Right lobe of liver (tissue), 6 donors: ENCODE data around the gene MYH7B. TPM values are rescaled to one million over a fixed set of nuclear protein-coding genes. Genes with fewer than 3 reads are reported as not detected.

Experiments
- ATAC-seq, 4 donors: fragments of 200-7000 bp; cut with Tn5 transposase; one replicate each; pipeline ENCODE4 v1.9.1; 2020; ENCODE audit warnings: mild to moderate bottlenecking in 4 of 4, moderate library complexity in 4 of 4
- DNase-seq, 3 donors: peaks; one replicate each; pipeline ENCODE4 v3.0.0-alpha.2; 2020
- H3K27ac ChIP-seq, 3 donors: fragments of 200-600 bp; one replicate each; pipeline ENCODE4 v1.8.0; 2022
- H3K27me3 ChIP-seq, 2 donors: fragments of 200-600 bp; one replicate each; pipeline ENCODE4 v1.8.0; 2022
- H3K36me3 ChIP-seq, 4 donors: fragments of 200-600 bp; sonication (generic) in 1 of 4; one replicate each; pipeline versions ENCODE4 v1.5.1 to v1.8.0; 2017 to 2022; ENCODE audit warnings: control low read depth in 1 of 4
- H3K4me1 ChIP-seq, 4 donors: fragments of 200-600 bp; sonication (generic) in 1 of 4; one replicate each; pipeline versions ENCODE4 v1.5.1 to v1.8.0; 2017 to 2022; ENCODE audit warnings: control low read depth in 1 of 4
- H3K4me3 ChIP-seq, 3 donors: fragments of 200-600 bp; one replicate each; pipeline ENCODE4 v1.8.0; 2022
- H3K9me3 ChIP-seq, 4 donors: fragments of 200-600 bp; sonication (generic) in 1 of 4; one replicate each; pipeline versions ENCODE4 v1.5.1 to v1.8.0; 2017 to 2022; ENCODE audit warnings: control low read depth in 1 of 4
- CTCF ChIP-seq, 4 donors: fragments of 200-600 bp in 3 of 4; fragments of 450-650 bp in 1 of 4; IDR thresholded peaks; one replicate each; pipeline versions ENCODE4 v1.5.1 to v1.8.0; 2016 to 2022; ENCODE audit warnings: antibody characterized with exemption in 4 of 4, mild to moderate bottlenecking in 2 of 4
- POLR2A ChIP-seq: fragments of 450-650 bp; IDR thresholded peaks from one replicate; pipeline ENCODE4 v1.6.1; 2017; ENCODE audit warnings: antibody characterized with exemption, mild to moderate bottlenecking
- WGBS: methylation state at CpG from one replicate; pipeline ENCODE4 v1.1.6; 2018; ENCODE audit warnings: low coverage, low lambda C conversion rate; ENCODE audit not compliant: insufficient coverage; ENCODE audit errors: missing lambda C conversion rate; 5-methylcytosine and 5-hydroxymethylcytosine counted together
- intact Hi-C, 2 donors: fragments of 100-400 bp; cut with DNase I; formaldehyde crosslinking; loops; one replicate each; pipeline versions ENCODE4 v1.11.2 to v1.14.1; 2022
- total RNA-seq, 6 experiments: library from RNA; depleted of rRNA in 2 of 6; stranded (reverse); fragments of >200 nt in 2 of 6; fragmentation: NEBNext Ultra II Directional in 3 of 6; extraction: Animal tissue kit (Norgen Biotek cat#: 25700) in 3 of 6; gene quantifications; one replicate each; pipeline versions ENCODE4 v1.1.0 to v1.2.4, GENCODE V29; 2016 to 2023
- donor health status: DM: no; HTN: yes; CAD: no.
- donor health status: DM: no; HTN: no; CAD: no.
- donor health status: DM: no; HTN: no; CAD: no.
- donor health status: DM: no; HTN: yes; CAD: no.
- donor health status: DM: no; HTN: yes; CAD: no.

Gene MYH7B
- total RNA-seq, 6 experiments from 2014 or later: 0.11 to 1.0 (median 0.39) TPM; not detected in 1

GRCh38 chr20:34998331-34998950 is 42.8 kb downstream of the MYH7B start:
- ATAC-seq: no peak
- intact Hi-C loops: no loop called here

GRCh38 chr20:34999021-34999451 is 43.4 kb downstream of the MYH7B start:
- WGBS: 96% methylated on average over 5 of the region's 25 CpGs
- peaks cover 0 to 60% (median 25%) of the 10 kb centered on the region in 4 donors for H3K36me3 ChIP-seq
- intact Hi-C loops: no loop called here

More at GRCh38 chr20:34998331-34998950, 42.8 kb downstream of the MYH7B start:
- no peak overlapping the region for H3K4me3 ChIP-seq
- no peaks in the 10 kb centered on the region for H3K9me3 ChIP-seq
- no peaks in the 10 kb centered on the region for H3K27me3 ChIP-seq
- WGBS: 90% methylated on average over 2 of the region's 28 CpGs
- peaks cover 0 to 54% (median 21%) of the 10 kb centered on the region in 4 donors for H3K36me3 ChIP-seq
- no peak for DNase-seq
- peaks cover 0 to 31% (median 4%) of the 10 kb centered on the region in 4 donors for H3K4me1 ChIP-seq
- TF ChIP-seq CTCF (IDR thresholded peaks at IDR 0.05) (no peak), POLR2A (no peak)
- no peak overlapping the region for H3K27ac ChIP-seq

DNA sequence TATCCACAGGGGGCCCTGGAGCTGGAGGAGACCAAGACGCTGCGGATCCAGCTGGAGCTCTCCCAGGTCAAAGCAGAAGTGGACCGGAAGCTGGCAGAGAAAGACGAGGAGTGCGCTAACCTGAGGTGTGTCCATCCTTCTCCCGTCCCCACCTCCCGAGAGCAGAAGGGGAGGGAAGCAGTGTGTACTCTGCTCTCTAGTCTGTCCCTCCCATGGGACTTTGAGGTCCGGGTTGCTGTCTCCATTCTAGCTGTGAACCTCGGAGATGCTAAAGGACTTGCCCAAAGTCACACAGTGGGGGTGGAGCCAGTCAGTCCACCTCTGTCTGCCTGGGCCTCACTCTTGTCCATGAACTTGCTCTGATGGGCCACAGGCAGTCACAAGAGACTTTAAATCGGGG is 44.1 kb downstream of the MYH7B start:
- no peak for TF ChIP-seq CTCF (IDR thresholded peaks at IDR 0.05)
- H3K27ac ChIP-seq: no peak overlapping the region
- WGBS: 69% methylated on average over 4 of the region's 10 CpGs
- ATAC-seq (no peak), DNase-seq (no peak)
- no peaks in the 10 kb centered on the region for H3K9me3 ChIP-seq
- peaks cover 0 to 22% (median 4%) of the 10 kb centered on the region in 4 donors for H3K4me1 ChIP-seq
- no peak overlapping the region for H3K4me3 ChIP-seq
- H3K27me3 ChIP-seq: no peaks in the 10 kb centered on the region
- peaks cover 0 to 67% (median 29%) of the 10 kb centered on the region in 4 donors for H3K36me3 ChIP-seq
- intact Hi-C loops: no loop called here

More at GRCh38 chr20:34999021-34999451, 43.4 kb downstream of the MYH7B start:
- Histone ChIP-seq H3K4me1 (peaks cover 0 to 29% (median 4%) of the 10 kb centered on the region in 4 donors), H3K27me3 (no peaks in the 10 kb centered on the region), H3K4me3 (no peak overlapping the region), H3K27ac (no peak overlapping the region), H3K9me3 (no peaks in the 10 kb centered on the region)
- ATAC-seq: no peak
- DNase-seq: no peak
- TF ChIP-seq CTCF (IDR thresholded peaks at IDR 0.05) (no peak), POLR2A (no peak)

- no peak for TF ChIP-seq CTCF (IDR thresholded peaks at IDR 0.05)
- no peak for TF ChIP-seq POLR2A
- H3K36me3 ChIP-seq: peaks cover 0 to 74% (median 32%) of the 10 kb centered on the region in 4 donors
- WGBS: 92% methylated on average over 2 of the region's 28 CpGs
- ATAC-seq (no peak), DNase-seq (no peak)
- H3K4me3 ChIP-seq: no peak overlapping the region
- intact Hi-C loops: no loop called here
- no peaks in the 10 kb centered on the region for H3K27me3 ChIP-seq
- no peaks in the 10 kb centered on the region for H3K9me3 ChIP-seq
- H3K4me1 ChIP-seq: peaks cover 0 to 17% (median 4%) of the 10 kb centered on the region in 4 donors
- no peak overlapping the region for H3K27ac ChIP-seq
These were observed 44.7 kb downstream of the MYH7B start for GRCh38 chr20:35000311-35000921.
